Fibroblast of villous mesenchyme (primary cell): ENCODE measurements around the gene EFEMP2. TPM values are rescaled to one million over a fixed set of nuclear protein-coding genes. Genes with fewer than 3 reads are reported as not detected.

Source experiments
- DNase-seq: peaks from one replicate; pipeline ENCODE4 v3.0.0-alpha.2; 2010; ENCODE audit warnings: low read depth
- H3K4me3 ChIP-seq: 2 replicates; pipeline ENCODE4 v1.5.1; 2011; ENCODE audit warnings: low read depth, mild to moderate bottlenecking, low read length
- total RNA-seq: library from RNA; depleted of rRNA; stranded (reverse); fragments of >200 nt; gene quantifications from 2 replicates; pipeline ENCODE4 v1.2.3, GENCODE V29; 2012
- TF ChIP-seq, protein P1 (sequence below): IDR thresholded peaks from 2 replicates; pipeline ENCODE4 v1.5.1; 2012; ENCODE audit warnings: low read depth, mild to moderate bottlenecking, low read length; ENCODE audit not compliant: insufficient read depth

The EFEMP2 gene
- total RNA-seq: 77.7 and 79.6 TPM in 2 replicates

DNA sequence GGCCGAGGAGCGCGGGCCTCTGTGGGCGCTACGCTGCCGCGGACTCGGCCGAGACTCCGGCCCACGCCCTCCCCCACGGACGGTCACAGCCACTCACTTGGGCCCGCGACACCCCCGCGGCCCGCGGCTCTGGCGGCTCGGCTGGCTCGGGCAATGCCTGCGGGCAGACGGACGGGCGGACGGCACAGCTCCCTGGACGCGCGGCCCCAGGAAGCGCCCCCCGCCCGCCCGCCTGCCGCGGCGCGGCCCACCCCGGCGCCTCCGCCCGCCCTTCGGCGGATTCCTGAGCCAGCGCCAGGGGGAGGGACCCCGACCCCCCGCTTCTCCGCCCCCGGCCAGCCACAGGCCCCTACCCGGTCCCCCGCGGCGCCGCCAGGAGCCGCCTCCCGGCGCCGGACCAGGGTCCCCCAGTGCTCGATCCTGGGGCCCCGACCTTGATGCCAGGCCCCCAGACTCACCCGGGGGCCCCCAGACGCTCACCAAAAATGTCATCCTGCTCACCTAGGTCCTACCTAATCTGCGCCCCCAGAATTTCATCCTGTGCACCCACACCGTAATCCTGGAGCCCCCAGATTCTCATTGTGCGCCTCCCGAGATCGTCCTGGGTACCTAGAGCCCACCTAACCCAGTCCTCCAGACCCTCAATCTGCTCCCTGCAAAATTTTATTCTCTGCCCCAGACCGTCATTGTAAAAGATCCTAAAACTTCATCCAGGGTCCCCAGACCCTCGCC, at the start of gene EFEMP2:
EFEMP2 (minus strand) TSS at position 215 of the 732 bp plus-strand sequence. CDS start 446 bp downstream, outside the sequence.
- H3K4me3 ChIP-seq: peak within 1 kb of the TSS; percentile 72
- no peak for DNase-seq
- TF ChIP-seq, protein P1, sequence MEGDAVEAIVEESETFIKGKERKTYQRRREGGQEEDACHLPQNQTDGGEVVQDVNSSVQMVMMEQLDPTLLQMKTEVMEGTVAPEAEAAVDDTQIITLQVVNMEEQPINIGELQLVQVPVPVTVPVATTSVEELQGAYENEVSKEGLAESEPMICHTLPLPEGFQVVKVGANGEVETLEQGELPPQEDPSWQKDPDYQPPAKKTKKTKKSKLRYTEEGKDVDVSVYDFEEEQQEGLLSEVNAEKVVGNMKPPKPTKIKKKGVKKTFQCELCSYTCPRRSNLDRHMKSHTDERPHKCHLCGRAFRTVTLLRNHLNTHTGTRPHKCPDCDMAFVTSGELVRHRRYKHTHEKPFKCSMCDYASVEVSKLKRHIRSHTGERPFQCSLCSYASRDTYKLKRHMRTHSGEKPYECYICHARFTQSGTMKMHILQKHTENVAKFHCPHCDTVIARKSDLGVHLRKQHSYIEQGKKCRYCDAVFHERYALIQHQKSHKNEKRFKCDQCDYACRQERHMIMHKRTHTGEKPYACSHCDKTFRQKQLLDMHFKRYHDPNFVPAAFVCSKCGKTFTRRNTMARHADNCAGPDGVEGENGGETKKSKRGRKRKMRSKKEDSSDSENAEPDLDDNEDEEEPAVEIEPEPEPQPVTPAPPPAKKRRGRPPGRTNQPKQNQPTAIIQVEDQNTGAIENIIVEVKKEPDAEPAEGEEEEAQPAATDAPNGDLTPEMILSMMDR: no peak

DNA sequence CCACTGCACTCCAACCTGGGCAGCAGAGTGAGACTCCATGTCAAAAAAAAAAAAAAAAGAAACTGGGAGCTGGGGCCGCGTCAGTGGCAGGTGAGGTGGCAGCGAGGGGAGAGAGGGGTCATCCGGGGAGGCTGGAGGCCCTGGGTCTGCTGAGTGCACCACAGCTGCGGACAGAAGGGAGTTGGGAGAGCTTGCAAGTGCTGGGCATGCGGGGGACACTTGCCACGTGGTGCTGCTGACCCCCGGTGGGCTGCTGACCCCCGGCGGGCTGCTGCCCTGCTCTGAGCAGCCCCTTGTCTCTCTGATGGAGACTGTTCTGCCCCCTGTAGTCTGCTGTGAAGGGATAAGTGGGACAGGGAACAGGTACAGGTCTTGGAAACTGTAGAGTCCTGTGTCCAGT, 49.3 kb upstream of the EFEMP2 start:
- TF ChIP-seq, protein P1: no peak
- no peak for DNase-seq
- H3K4me3 ChIP-seq: no peak overlapping the region

- peak overlapping the region; percentile 80 for H3K4me3 ChIP-seq
- no peak for DNase-seq
- TF ChIP-seq, protein P1: no peak
Observed at GRCh38 chr11:65921033-65921555, 48.5 kb upstream of the EFEMP2 start.

DNA sequence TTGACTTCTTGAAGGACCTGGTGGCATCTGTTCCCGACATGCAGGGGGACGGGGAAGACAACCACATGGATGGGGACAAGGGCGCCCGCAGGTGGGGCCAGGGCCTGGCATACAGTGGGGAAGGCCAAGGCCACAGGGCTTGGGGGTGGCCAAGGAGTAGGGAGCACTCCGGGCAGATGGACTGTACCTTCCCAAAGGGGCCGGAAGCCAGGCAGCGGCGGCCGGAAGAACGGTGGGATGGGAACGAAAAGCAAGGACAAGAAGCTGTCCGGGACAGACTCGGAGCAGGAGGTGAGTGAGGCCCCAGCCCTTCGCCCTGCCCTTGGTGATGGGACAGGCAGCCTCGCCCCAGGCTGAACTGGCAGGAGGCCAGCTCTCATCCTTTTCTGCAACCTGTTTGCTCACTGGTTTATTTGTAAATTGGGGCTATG, 47.8 kb upstream of the EFEMP2 start:
- TF ChIP-seq, protein P1: no peak
- no peak for DNase-seq
- H3K4me3 ChIP-seq: peak overlapping the region; percentile 80

DNA sequence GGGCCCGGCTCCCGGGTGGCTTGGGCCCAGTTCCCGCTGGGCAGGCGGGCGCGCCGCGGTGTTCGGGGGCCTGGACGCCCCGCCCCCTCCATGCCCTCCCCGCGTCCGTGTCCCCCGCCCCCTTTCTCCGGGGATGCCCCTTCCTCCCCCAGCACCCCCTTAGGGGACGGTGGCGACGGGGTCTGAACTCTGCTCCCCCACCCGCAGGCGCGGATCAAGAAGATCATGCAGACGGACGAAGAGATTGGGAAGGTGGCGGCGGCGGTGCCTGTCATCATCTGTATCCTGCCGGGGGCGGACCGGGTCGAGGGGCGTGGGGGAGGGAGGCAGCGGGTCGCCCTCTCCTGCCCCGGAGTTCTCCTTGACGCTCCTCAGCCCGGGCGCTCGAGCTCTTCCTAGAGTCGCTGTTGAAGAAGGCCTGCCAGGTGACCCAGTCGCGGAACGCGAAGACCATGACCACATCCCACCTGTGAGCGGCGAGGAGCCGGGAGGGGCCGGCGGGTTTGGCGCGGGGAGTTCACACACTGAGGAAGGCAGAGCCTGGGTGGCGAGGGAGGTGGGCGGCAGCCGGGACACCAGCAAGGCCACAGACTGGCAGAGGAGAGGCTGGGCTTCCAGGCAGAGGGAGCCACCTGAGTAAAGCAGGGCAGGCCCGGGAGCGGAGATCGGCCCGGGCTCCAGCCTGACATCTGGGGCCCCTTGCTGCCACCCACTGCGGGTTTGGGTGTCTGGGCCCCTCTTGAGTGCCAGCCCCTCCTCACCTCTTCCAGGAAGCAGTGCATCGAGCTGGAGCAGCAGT, 47.2 kb upstream of the EFEMP2 start:
- peak overlapping the region; percentile 80 for H3K4me3 ChIP-seq
- TF ChIP-seq, protein P1: no peak
- DNase-seq: no peak

- TF ChIP-seq, protein P1: no peak
- H3K4me3 ChIP-seq: peak within 1 kb of the TSS; percentile 94
- DNase-seq: peak; percentile 99
Observed at GRCh38 chr11:65919141-65919572, 46.6 kb upstream of the EFEMP2 start, which contains the start of gene DRAP1. TSS of gene DRAP1 (plus strand) at chr11:65919426. CDS start at chr11:65919502, 76 bp downstream.
